Mucosa of rectum (tissue), 2 donors: Measurements from ENCODE around the gene PAF1.

Experiments used
- H3K27ac ChIP-seq, 2 donors: one replicate each; pipeline ENCODE4 v1.7.0; 2013; ENCODE audit warnings: inconsistent platforms in 2 of 2, low read depth in 2 of 2, low read length in 2 of 2
- H3K27me3 ChIP-seq, 2 donors: one replicate each; pipeline ENCODE4 v1.7.0; 2013; ENCODE audit warnings: low read length in 2 of 2; ENCODE audit not compliant: control insufficient read depth in 2 of 2, insufficient read depth in 2 of 2
- H3K36me3 ChIP-seq, 2 donors: one replicate each; pipeline ENCODE4 v1.7.0; 2013; ENCODE audit warnings: low read length in 2 of 2; ENCODE audit not compliant: control insufficient read depth in 2 of 2, insufficient read depth in 2 of 2
- H3K4me1 ChIP-seq, 2 donors: one replicate each; pipeline ENCODE4 v1.7.0; 2013; ENCODE audit warnings: low read length in 2 of 2, mild to moderate bottlenecking in 1 of 2; ENCODE audit not compliant: control insufficient read depth in 2 of 2, insufficient read depth in 2 of 2
- H3K4me3 ChIP-seq, 2 donors: one replicate each; pipeline ENCODE4 v1.7.0; 2013; ENCODE audit warnings: low read length in 2 of 2
- H3K9ac ChIP-seq, 2 donors: one replicate each; pipeline ENCODE4 v1.7.0; 2013; ENCODE audit warnings: low read length in 2 of 2, low read depth in 1 of 2, mild to moderate bottlenecking in 1 of 2
- H3K9me3 ChIP-seq, 2 donors: one replicate each; pipeline ENCODE4 v1.7.0; 2013; ENCODE audit warnings: low read length in 2 of 2; ENCODE audit not compliant: control insufficient read depth in 2 of 2
- donor health status: healthy.
- donor health status: Normal muscosa, but diverticular disease.

Gene PAF1

DNA sequence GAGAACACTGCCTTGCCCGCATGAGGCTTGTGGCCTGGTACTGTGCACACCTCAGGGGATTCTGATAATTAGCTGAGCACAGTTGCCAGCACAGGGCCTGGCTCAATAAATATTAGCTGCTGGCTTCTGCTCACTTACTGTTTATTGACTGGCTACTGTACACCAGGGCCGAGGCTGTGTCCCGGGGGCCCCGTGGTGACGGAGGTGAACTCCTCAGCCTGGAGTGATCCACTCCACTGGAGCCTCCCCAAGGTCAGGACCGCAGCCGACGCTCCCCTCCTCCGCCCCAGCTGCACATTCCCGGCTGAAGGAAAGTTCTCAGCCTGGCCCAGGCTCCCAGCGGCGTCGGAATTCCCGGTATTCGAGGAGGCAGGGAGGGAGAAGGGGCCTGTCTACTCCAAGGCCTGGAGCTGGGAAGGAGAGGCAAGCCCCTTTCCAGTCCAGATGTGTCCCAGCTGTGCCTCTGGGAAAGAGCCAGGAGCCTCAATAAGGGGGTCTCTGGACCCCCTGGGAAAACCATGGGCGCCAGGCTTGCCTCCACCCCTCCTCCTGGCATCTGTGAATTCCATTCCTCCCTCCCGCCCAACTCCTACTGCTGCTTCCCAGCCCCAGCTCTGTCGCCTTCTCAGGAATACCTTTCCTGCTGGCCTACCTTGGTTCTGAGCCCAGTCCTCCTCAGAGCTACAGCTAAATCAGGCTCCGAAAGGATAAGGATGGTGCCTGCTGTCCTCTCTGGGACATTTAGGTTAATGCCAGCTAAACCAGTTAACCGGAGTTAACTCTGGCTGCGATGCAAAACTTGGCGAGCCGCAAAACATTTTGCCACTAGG, 37.6 kb upstream of the PAF1 start:
- H3K27me3 ChIP-seq = no peaks in the 10 kb centered on the region
- no peak overlapping the region for H3K4me3 ChIP-seq
- H3K27ac ChIP-seq = peak overlapping the region; percentile 62 to 65
- H3K9me3 ChIP-seq = no peaks in the 10 kb centered on the region
- H3K36me3 ChIP-seq = peaks cover 12 to 15% of the 10 kb centered on the region in 2 donors
- peaks cover 4% of the 10 kb centered on the region in 2 donors for H3K4me1 ChIP-seq
- peak overlapping the region; percentile 2 to 17 for H3K9ac ChIP-seq

DNA sequence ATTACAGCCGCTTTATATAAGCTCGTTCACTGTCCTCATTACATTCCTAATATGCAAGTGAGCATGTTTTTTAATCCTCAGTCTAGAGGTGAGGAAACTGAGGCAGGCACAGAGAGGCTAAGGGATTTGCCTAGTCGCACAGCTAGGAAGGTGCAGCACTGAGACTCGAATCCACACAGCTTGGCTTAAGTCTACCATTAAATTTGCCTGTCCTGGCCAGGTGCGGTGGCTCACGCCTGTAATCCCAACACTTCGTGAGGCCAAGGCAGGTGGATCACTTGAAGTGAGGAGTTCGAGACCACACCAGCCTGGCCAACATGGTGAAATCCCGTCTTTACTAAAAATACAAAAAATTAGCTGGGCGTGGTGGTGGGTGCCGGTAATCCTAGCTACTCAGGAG, 36.8 kb upstream of the PAF1 start:
- Histone ChIP-seq H3K4me3 (no peak overlapping the region), H3K27ac (no peak overlapping the region), H3K27me3 (no peaks in the 10 kb centered on the region)

DNA sequence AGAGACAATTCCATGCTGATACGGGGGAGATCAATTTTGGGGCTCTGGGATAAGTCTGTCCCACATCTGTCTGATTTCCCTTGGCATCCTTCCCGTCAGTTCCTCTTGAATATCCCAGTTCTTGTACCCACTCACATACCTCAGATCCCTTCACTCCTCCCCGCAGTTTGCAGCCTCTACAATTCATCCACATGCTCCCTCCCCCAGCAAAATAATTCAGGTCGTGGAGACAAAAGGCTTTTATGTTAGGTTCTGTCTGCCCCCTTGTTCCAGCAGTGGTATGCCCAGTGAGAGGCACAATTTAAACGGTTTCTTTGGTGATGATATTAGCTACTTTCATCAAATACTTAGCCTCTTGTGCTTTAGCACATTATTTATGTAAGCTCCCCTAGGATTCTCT, 35.3 kb upstream of the PAF1 start:
- Histone ChIP-seq H3K9ac (no peak overlapping the region), H3K27ac (no peak overlapping the region), H3K9me3 (no peaks in the 10 kb centered on the region), H3K36me3 (peaks cover 0 to 5% of the 10 kb centered on the region in 2 donors), H3K4me3 (no peak overlapping the region), H3K27me3 (no peaks in the 10 kb centered on the region), H3K4me1 (peaks cover 3 to 4% of the 10 kb centered on the region in 2 donors)

More for the DNA sequence above, 36.8 kb upstream of the PAF1 start:
- H3K36me3 ChIP-seq = peaks cover 4 to 7% of the 10 kb centered on the region in 2 donors
- H3K9ac ChIP-seq = no peak overlapping the region
- no peaks in the 10 kb centered on the region for H3K9me3 ChIP-seq
- peaks cover 4% of the 10 kb centered on the region in 2 donors for H3K4me1 ChIP-seq

DNA sequence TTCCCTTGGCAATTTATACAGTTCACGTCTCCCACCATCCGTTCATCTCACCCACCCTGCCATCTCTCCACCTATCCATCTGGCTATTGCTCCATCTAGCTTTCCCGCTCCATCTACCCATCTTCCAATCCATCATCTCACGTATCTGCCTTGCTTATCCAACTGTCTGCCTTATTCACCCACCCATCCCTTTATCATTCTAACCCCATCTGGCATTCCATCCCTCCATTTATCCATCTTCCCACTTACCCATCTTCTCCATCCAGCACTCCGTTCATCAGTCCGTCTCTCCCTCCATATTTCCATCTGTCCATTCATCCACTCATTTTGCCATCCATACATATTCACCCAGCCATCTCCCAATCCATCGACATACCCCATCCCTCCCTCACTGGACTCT, 34.8 kb upstream of the PAF1 start:
- H3K27me3 ChIP-seq = no peaks in the 10 kb centered on the region
- H3K4me3 ChIP-seq = no peak overlapping the region
- H3K9me3 ChIP-seq = no peaks in the 10 kb centered on the region
- no peak overlapping the region for H3K27ac ChIP-seq
- H3K9ac ChIP-seq = no peak overlapping the region
- peaks cover 0 to 4% of the 10 kb centered on the region in 2 donors for H3K36me3 ChIP-seq
- H3K4me1 ChIP-seq = no peaks in the 10 kb centered on the region

DNA sequence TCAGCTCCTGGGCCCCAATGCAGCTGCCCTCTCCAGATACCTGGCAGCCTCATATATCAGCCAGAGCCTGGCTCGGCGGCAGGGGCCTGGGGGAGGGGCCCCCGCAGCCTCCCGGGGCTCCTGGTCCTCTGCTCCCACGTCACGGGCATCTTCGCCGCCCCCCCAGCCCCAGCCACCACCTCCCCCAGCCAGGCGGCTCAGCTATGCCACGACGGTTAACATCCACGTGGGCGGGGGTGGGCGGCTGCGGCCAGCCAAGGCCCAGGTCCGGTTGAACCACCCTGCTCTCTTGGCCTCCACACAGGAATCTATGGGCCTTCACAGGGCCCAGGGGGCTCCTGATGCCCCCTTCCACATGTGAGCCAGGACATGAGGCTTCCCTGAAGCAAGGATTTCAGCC, 34.0 kb upstream of the PAF1 start:
- H3K9ac ChIP-seq = no peak overlapping the region
- H3K9me3 ChIP-seq = no peaks in the 10 kb centered on the region
- H3K27me3 ChIP-seq = no peaks in the 10 kb centered on the region
- no peaks in the 10 kb centered on the region for H3K4me1 ChIP-seq
- H3K36me3 ChIP-seq = peaks cover 0 to 4% of the 10 kb centered on the region in 2 donors
- no peak overlapping the region for H3K4me3 ChIP-seq
- H3K27ac ChIP-seq = no peak overlapping the region

DNA sequence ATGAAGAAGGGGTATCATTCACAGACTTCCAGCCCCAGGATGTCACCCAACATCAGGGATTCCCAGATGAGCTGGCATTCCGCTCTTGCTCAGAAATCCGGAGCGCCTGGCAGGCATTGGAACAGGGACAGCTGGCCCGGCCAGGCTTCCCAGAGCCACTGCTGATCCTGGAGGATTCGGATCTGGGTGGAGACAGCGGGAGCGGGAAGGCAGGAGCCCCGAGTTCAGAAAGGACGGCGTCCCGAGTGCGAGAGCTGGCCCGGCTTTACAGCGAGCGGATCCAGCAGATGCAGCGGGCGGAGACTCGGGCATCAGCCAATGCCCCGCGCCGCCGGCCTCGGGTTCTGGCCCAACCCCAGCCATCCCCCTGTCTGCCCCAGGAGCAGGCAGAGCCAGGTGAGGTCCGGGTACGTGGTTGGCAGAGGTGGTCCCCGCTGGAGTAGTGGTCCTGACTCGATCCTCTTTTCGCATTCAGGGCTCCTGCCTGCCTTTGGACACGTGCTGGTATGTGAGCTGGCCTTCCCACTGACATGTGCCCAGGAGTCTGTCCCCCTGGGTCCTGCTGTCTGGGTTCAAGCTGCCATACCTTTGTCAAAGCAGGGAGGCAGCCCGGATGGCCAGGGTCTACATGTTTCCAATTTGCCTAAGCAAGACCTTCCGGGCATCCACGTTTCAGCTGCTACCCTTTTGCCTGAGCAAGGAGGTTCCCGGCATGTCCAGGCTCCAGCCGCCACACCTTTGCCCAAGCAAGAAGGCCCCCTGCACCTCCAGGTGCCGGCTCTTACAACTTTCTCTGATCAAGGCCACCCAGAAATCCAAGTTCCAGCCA, 32.6 kb upstream of the PAF1 start:
- no peak overlapping the region for H3K27ac ChIP-seq
- peaks cover 0 to 6% of the 10 kb centered on the region in 2 donors for H3K36me3 ChIP-seq
- H3K4me1 ChIP-seq = no peaks in the 10 kb centered on the region
- no peak overlapping the region for H3K9ac ChIP-seq
- no peaks in the 10 kb centered on the region for H3K9me3 ChIP-seq
- H3K4me3 ChIP-seq = no peak overlapping the region
- no peaks in the 10 kb centered on the region for H3K27me3 ChIP-seq

DNA sequence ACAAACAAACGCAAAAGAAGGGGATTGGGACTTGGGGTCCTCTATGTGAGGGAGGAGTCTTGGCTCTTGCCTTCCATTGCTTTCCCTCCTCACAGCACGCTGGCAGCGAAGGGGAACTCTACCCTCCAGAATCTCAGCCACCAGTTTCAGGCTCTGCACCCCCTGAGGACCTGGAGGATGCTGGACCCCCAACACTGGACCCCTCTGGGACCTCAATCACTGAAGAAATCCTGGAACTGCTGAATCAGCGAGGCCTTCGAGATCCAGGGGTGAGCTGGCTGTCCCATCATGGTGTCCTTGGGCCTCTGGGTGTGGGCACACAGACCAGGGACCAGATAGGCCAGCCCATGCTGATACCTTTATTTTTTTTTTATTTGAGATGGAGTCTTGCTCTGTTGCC, 31.1 kb upstream of the PAF1 start:
- Histone ChIP-seq H3K27me3 (no peaks in the 10 kb centered on the region), H3K9me3 (no peaks in the 10 kb centered on the region), H3K4me3 (no peak overlapping the region), H3K36me3 (peaks cover 0 to 6% of the 10 kb centered on the region in 2 donors), H3K9ac (no peak overlapping the region), H3K27ac (no peak overlapping the region), H3K4me1 (no peaks in the 10 kb centered on the region)

DNA sequence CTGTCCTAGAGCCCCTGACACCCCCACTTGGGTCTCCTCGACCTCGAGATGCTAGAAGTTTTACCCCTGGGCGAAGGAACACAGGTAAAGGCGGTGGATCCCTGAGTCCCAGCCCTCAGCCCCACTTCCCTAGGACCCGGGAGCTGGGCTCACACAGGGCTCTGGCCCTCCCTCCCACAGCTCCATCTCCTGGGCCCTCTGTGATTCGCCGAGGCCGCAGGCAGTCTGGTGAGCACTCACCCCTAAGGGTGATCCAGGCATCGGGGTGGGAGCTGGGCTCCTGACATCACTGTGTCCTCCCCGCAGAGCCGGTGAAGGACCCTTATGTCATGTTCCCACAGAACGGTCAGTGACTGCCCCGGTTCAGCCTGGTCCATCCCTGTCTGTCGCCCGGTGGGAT, 29.9 kb upstream of the PAF1 start:
- Histone ChIP-seq H3K9me3 (no peaks in the 10 kb centered on the region), H3K4me3 (no peak overlapping the region), H3K9ac (no peak overlapping the region), H3K27me3 (no peaks in the 10 kb centered on the region), H3K27ac (no peak overlapping the region), H3K4me1 (peaks cover 0 to 3% of the 10 kb centered on the region in 2 donors), H3K36me3 (peaks cover 0 to 6% of the 10 kb centered on the region in 2 donors)

DNA sequence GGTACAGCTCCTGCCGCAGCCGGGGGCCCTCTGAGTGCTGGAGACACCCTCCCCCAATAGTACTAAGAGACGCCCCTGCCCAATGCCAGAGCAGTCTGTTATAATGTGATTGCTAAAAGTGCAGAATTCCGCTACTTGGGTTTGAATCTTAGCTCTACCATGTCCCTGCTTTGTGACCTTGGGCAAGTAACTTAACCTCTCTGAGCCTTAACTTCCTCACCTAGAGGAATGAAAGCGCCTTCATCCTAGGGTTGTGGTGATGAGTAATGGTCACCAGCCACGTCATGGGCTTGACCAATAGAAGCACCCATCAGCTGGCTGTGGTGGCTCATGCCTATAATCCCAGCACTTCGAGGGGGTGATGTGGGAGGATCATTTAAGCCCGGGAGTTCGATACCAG, 28.1 kb upstream of the PAF1 start:
- Histone ChIP-seq H3K9ac (no peak overlapping the region), H3K4me3 (no peak overlapping the region), H3K4me1 (peaks cover 0 to 8% of the 10 kb centered on the region in 2 donors), H3K9me3 (no peaks in the 10 kb centered on the region), H3K27ac (no peak overlapping the region), H3K27me3 (no peaks in the 10 kb centered on the region), H3K36me3 (peaks cover 0 to 6% of the 10 kb centered on the region in 2 donors)
